CD4-positive, alpha-beta T cell treated with Interleukin-4 for 1 hour (primary cell): ENCODE measurements around the gene RIMBP2.

ENCODE experiments used
- DNase-seq, 2 donors: peaks; one replicate each; pipeline ENCODE4 v3.0.0-alpha.2; 2020 to 2022

RIMBP2 gene

GRCh38 chr12:130398100-130398848 is 317.8 kb downstream of the RIMBP2 start:
- no peak for DNase-seq

GRCh38 chr12:130396667-130397066 is 319.4 kb downstream of the RIMBP2 start:
- no peak for DNase-seq

GRCh38 chr12:130394906-130395305 is 321.2 kb downstream of the RIMBP2 start:
- DNase-seq: no peak

GRCh38 chr12:130391186-130391585 is 324.9 kb downstream of the RIMBP2 start:
- DNase-seq: no peak

- DNase-seq: no peak
Measured at GRCh38 chr12:130385193-130385592, 330.9 kb downstream of the RIMBP2 start.

GRCh38 chr12:130384234-130384633 is 331.9 kb downstream of the RIMBP2 start:
- DNase-seq: no peak

- no peak for DNase-seq
Measured at GRCh38 chr12:130382818-130383217, 333.3 kb downstream of the RIMBP2 start.

- no peak for DNase-seq
Measured at GRCh38 chr12:130375296-130376287, 340.5 kb downstream of the RIMBP2 start.

GRCh38 chr12:130374083-130374482 is 342.0 kb downstream of the RIMBP2 start:
- DNase-seq: no peak

- DNase-seq: no peak
Measured at GRCh38 chr12:130372936-130373335, 343.2 kb downstream of the RIMBP2 start.

GRCh38 chr12:130371296-130371695 is 344.8 kb downstream of the RIMBP2 start:
- no peak for DNase-seq

GRCh38 chr12:130369816-130370215 is 346.3 kb downstream of the RIMBP2 start:
- no peak for DNase-seq

- no peak for DNase-seq
Measured at GRCh38 chr12:130367523-130367922, 348.6 kb downstream of the RIMBP2 start.

- DNase-seq: no peak
Measured at GRCh38 chr12:130367003-130367402, 349.1 kb downstream of the RIMBP2 start.

- DNase-seq: no peak
Measured at GRCh38 chr12:130366159-130366558, 349.9 kb downstream of the RIMBP2 start.

- DNase-seq: no peak
Measured at GRCh38 chr12:130364578-130364977, 351.5 kb downstream of the RIMBP2 start.

GRCh38 chr12:130362060-130362459 is 354.0 kb downstream of the RIMBP2 start:
- DNase-seq: no peak

- no peak for DNase-seq
Measured at GRCh38 chr12:130357729-130358330, 358.3 kb downstream of the RIMBP2 start.

- DNase-seq: no peak
Measured at GRCh38 chr12:130357241-130357640, 358.9 kb downstream of the RIMBP2 start.

GRCh38 chr12:130356222-130356621 is 359.9 kb downstream of the RIMBP2 start:
- DNase-seq: no peak

- DNase-seq: no peak
Measured at GRCh38 chr12:130354407-130354806, 361.7 kb downstream of the RIMBP2 start.

GRCh38 chr12:130353081-130353480 is 363.0 kb downstream of the RIMBP2 start:
- no peak for DNase-seq

- DNase-seq: no peak
Measured at GRCh38 chr12:130351326-130351725, 364.8 kb downstream of the RIMBP2 start.
